AG04450 (cell line): Measurements from ENCODE around the gene PARD3B. TPM values are rescaled to one million over a fixed set of nuclear protein-coding genes. Genes with fewer than 3 reads are reported as not detected.

Source experiments
- CTCF ChIA-PET: fragments of 300-600, 350-600 bp; formaldehyde crosslinking; extraction: SDS; loops from one replicate; lab custom pipeline; 2022; ENCODE audit warnings: antibody characterized with exemption, inconsistent platforms; lab: Charles Lee
- POLR2A ChIA-PET: fragments of 350-600 bp; formaldehyde crosslinking; extraction: SDS; loops from one replicate; lab custom pipeline; 2021; ENCODE audit warnings: antibody characterized with exemption, inconsistent platforms; lab: Yijun Ruan, JAX
- DNase-seq: peaks from one replicate; pipeline ENCODE4 v3.0.0-alpha.2; 2011; ENCODE audit warnings: low read depth, low spot score
- H3K27ac ChIP-seq: one replicate; pipeline ENCODE4 v1.5.1; 2012; ENCODE audit warnings: low read depth, low read length, control low read depth
- H3K27me3 ChIP-seq: one replicate; pipeline ENCODE4 v1.6.0; 2012; ENCODE audit warnings: low read length; ENCODE audit not compliant: control insufficient read depth, insufficient read depth
- H3K4me3 ChIP-seq: 2 replicates; pipeline ENCODE4 v1.5.1; 2011; ENCODE audit warnings: mild to moderate bottlenecking, low read depth, low read length, control low read depth
- H3K9me3 ChIP-seq: 2 replicates; pipeline ENCODE4 v1.5.1; 2012; ENCODE audit warnings: low read length; ENCODE audit not compliant: control insufficient read depth, insufficient read depth
- polyA plus RNA-seq: library from polyadenylated mRNA; depleted of rRNA; stranded (reverse); fragments of >200 nt; gene quantifications from 2 replicates; pipeline ENCODE4 v1.2.3, GENCODE V29; 2011
- TF ChIP-seq, protein P1 (sequence below): IDR thresholded peaks from 2 replicates; pipeline ENCODE4 v1.5.1; 2011; ENCODE audit warnings: low read depth, low read length, control low read depth, inconsistent platforms

The PARD3B gene
- polyA plus RNA-seq, 1 experiment: 8.5 TPM

DNA sequence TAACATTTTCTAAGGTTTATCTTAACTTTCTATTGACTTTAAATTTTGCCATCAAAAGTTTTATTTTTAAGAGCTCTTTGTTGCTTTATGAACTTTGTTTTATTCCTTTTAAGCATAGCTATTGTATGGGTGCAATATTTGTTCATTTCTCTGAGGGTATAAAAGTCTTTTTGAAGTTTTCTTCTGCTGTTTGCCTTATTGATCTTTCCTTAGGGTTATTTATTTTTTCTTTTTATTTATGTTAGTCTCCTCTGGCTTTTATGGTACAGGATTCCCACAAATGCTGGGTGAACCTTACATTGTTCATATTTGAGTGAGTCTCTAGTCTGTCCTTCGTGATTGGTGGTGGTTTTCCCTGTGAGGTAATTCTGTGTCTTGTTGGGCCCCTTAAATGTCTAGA, 68.4 kb downstream of the PARD3B start:
- TF ChIP-seq, protein P1, sequence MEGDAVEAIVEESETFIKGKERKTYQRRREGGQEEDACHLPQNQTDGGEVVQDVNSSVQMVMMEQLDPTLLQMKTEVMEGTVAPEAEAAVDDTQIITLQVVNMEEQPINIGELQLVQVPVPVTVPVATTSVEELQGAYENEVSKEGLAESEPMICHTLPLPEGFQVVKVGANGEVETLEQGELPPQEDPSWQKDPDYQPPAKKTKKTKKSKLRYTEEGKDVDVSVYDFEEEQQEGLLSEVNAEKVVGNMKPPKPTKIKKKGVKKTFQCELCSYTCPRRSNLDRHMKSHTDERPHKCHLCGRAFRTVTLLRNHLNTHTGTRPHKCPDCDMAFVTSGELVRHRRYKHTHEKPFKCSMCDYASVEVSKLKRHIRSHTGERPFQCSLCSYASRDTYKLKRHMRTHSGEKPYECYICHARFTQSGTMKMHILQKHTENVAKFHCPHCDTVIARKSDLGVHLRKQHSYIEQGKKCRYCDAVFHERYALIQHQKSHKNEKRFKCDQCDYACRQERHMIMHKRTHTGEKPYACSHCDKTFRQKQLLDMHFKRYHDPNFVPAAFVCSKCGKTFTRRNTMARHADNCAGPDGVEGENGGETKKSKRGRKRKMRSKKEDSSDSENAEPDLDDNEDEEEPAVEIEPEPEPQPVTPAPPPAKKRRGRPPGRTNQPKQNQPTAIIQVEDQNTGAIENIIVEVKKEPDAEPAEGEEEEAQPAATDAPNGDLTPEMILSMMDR: no peak
- no peak overlapping the region for H3K4me3 ChIP-seq
- H3K27me3 ChIP-seq: no peaks in the 10 kb centered on the region
- H3K27ac ChIP-seq: no peak overlapping the region
- ChIA-PET CTCF (no interaction called here), POLR2A (no interaction called here)
- H3K9me3 ChIP-seq: no peaks in the 10 kb centered on the region
- DNase-seq: no peak

DNA sequence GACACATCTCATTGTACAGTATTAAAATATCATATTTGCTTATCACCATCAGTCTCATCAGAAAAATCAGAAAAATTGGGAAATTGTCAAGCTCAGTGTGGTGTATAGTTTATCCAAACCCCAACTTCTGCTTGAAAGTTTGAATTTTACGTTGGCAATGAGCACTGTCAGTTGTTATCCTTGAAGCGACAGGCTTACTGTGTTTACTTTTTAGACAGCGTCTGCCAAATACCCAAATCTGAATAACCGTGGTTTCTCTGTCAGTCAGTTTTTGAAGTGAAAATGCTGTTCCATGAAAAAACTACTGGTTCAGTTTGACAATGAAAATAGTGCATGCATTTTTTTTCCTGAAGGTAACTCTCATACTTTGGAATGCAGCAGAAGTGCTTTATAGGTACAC, 70.2 kb downstream of the PARD3B start:
- TF ChIP-seq, protein P1: no peak
- Histone ChIP-seq H3K9me3 (no peaks in the 10 kb centered on the region), H3K4me3 (no peak overlapping the region), H3K27me3 (no peaks in the 10 kb centered on the region), H3K27ac (no peak overlapping the region)
- ChIA-PET CTCF (no interaction called here), POLR2A (no interaction called here)
- no peak for DNase-seq

DNA sequence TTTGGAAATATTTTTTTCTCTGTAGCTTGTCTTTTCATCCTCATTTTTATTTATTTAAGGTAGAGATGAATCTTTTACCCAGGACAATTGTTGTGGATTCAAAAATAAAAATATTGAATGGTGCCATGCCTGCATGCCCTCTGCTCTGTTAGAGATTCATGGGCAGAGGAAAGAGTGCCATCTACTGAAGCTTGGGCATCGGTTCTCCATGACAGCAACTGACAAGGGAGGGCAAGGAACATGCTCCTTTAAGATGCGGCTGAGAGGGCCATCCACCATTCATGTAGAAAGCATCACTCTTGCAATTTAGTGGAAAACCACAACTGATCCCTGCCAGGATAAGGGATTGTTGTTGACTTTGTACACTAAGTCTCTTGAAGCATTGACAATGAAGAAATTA, 79.9 kb downstream of the PARD3B start:
- TF ChIP-seq, protein P1: no peak
- Histone ChIP-seq H3K27ac (no peak overlapping the region), H3K27me3 (no peaks in the 10 kb centered on the region), H3K4me3 (no peak overlapping the region), H3K9me3 (no peaks in the 10 kb centered on the region)
- DNase-seq: no peak
- CTCF ChIA-PET: no interaction called here
- POLR2A ChIA-PET: no interaction called here

DNA sequence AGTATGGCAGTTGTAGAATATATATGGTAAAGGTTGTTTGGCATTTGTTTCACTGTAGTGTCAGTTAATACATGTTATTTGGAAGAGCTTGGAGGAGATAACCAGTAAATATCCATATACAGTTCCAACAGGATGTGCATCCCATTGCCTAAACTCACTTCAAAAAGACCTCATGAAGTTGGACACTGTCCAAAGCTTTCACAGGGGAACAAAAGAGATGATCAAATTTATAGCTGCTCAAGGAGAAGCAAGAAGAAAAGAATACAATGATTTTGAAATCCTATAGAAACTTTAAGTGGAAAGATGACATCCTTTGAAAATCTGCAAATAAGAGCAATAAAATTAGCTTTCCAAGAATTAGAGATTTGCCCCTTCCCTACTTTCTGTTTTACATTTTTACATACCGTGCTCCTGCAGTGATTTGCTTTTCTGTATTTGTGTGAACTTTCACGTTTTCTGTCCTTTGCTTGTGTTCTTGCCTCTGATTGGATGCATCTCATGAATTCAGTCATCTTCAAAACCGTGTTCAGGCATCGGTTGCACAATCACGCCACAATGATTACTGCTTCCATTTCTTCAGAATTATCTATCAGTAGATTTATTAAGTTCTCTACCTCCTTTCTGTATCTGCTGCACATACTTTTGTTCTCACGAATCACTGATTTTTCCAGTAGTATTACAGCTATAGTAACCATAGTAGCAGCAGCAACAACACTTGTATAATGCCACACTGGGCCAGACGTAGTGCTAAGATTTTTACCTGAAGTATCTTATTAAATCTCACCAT, 83.8 kb downstream of the PARD3B start:
- Histone ChIP-seq H3K27ac (no peak overlapping the region), H3K27me3 (no peaks in the 10 kb centered on the region), H3K4me3 (no peak overlapping the region), H3K9me3 (no peaks in the 10 kb centered on the region)
- TF ChIP-seq, protein P1: no peak
- no peak for DNase-seq
- POLR2A ChIA-PET: no interaction called here
- CTCF ChIA-PET: no interaction called here

DNA sequence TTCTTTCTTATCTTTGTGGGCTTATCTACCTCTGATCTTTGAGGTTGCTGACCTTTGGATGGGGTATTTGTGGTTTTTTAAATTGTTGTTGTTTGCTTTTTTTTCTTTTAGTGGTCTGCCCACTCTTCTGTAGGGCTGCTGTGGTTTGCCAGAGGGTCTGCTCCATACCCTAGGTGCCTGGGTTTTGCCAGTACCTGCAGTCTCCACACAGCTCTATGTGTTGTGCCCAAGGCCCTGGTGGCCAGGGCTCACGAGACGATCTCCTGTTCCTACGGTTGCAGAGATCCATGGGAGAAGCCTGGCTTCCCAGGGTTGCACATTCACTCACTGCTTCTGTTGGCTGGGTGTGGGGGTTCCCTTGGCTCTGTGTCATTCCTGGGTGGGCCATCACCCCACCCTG, 87.1 kb downstream of the PARD3B start:
- ChIA-PET CTCF (no interaction called here), POLR2A (no interaction called here)
- TF ChIP-seq, protein P1: no peak
- Histone ChIP-seq H3K4me3 (no peak overlapping the region), H3K27ac (no peak overlapping the region), H3K27me3 (no peaks in the 10 kb centered on the region), H3K9me3 (no peaks in the 10 kb centered on the region)
- DNase-seq: no peak
